ENCODE data around the gene ZC3H15. TPM values are rescaled to one million over a fixed set of nuclear protein-coding genes. Genes with fewer than 3 reads are reported as not detected.

Gene ZC3H15
- total RNA-seq, 1 experiment from 2014 or later = 60.9 TPM

- Mint-ChIP-seq H3K4me1 (peaks cover 36% of the 10 kb centered on the region), H3K9me3 (no peaks in the 10 kb centered on the region), H3K27ac (no peak overlapping the region), H3K27me3 (ENCODE audit: low read depth) (no peaks in the 10 kb centered on the region), H3K4me3 (no peak overlapping the region), H3K36me3 (peaks cover 15% of the 10 kb centered on the region)
- POLR2A ChIA-PET = no interaction called here
- ATAC-seq = no peak
- DNase-seq (ENCODE audit: low spot score) = no peak
- CTCF ChIA-PET = no interaction called here
- TF ChIP-seq RORB (CRISPR knock-in tag; IDR thresholded peaks at IDR 0.05) (no peak), CREM (CRISPR knock-in tag; IDR thresholded peaks at IDR 0.05) (no peak)
These were observed 7.6 kb downstream of the ZC3H15 start for GRCh38 chr2:186493564-186494085.

GRCh38 chr2:186496401-186496800 lies 10.3 kb downstream of the ZC3H15 start:
- H3K4me1 Mint-ChIP-seq = peaks cover 13% of the 10 kb centered on the region; the same call in 1 of the 2 replicates
- H3K36me3 Mint-ChIP-seq = peaks cover 27% of the 10 kb centered on the region
- no peak overlapping the region for H3K27ac Mint-ChIP-seq
- CTCF ChIA-PET = interaction anchor here (2.0 kb wide), 1 partner anchor 145 kb away, joined by 4 read pairs; no protein-coding TSS in a partner anchor
- no peak overlapping the region for H3K4me3 Mint-ChIP-seq
- DNase-seq (ENCODE audit: low spot score) (no peak), ATAC-seq (no peak)
- no peaks in the 10 kb centered on the region for H3K27me3 Mint-ChIP-seq (ENCODE audit: low read depth)
- no peaks in the 10 kb centered on the region for H3K9me3 Mint-ChIP-seq
- TF ChIP-seq ERG (CRISPR knock-in tag; IDR thresholded peaks at IDR 0.05) (no peak), FOXP4 (CRISPR knock-in tag; IDR thresholded peaks at IDR 0.05) (no peak), E2F5 (CRISPR knock-in tag; IDR thresholded peaks at IDR 0.05) (no peak), JUN (CRISPR knock-in tag; IDR thresholded peaks at IDR 0.05) (no peak), MXD4 (CRISPR knock-in tag; IDR thresholded peaks at IDR 0.05; ENCODE audit: borderline replicate concordance) (no peak), STAT6 (CRISPR knock-in tag; conservative IDR thresholded peaks at IDR 0.05; ENCODE audit: low read depth) (no peak), ATF1 (CRISPR knock-in tag; IDR thresholded peaks at IDR 0.05) (no peak), CBFB (CRISPR knock-in tag; IDR thresholded peaks at IDR 0.05; ENCODE audit: low read depth) (no peak), TCF7 (CRISPR knock-in tag; IDR thresholded peaks at IDR 0.05; ENCODE audit: low read depth) (no peak), ZNF232 (CRISPR knock-in tag; IDR thresholded peaks at IDR 0.05) (no peak), CREM (CRISPR knock-in tag; IDR thresholded peaks at IDR 0.05) (no peak), ZNF281 (CRISPR knock-in tag; IDR thresholded peaks at IDR 0.05) (no peak), USF2 (CRISPR knock-in tag; IDR thresholded peaks at IDR 0.05) (no peak), ESRRA (CRISPR knock-in tag; IDR thresholded peaks at IDR 0.05; ENCODE audit: borderline replicate concordance) (no peak), ZNF425 (CRISPR knock-in tag; conservative IDR thresholded peaks at IDR 0.05) (no peak)
- POLR2A ChIA-PET = no interaction called here
